HG03575 (cell line): Measurements from ENCODE around the gene CD82.
"Not testable (repeated sequence)": the region's sequence is repeated elsewhere in the genome, so short reads cannot be mapped to it uniquely, and the experiment has no call there.

Source experiments
- ATAC-seq: cut with Tn5 transposase; IDR thresholded peaks from one replicate; pipeline ENCODE4 v1.9.1; 2021; ENCODE audit not compliant: unreplicated experiment, insufficient number of reproducible peaks, low FRiP score; ENCODE audit errors: extremely low read depth

The CD82 gene

GRCh38 chr11:44645827-44646226 is 80.4 kb downstream of the CD82 start:
- no peak for ATAC-seq

GRCh38 chr11:44647255-44647955 is 81.9 kb downstream of the CD82 start:
- not testable (repeated sequence) for ATAC-seq

DNA sequence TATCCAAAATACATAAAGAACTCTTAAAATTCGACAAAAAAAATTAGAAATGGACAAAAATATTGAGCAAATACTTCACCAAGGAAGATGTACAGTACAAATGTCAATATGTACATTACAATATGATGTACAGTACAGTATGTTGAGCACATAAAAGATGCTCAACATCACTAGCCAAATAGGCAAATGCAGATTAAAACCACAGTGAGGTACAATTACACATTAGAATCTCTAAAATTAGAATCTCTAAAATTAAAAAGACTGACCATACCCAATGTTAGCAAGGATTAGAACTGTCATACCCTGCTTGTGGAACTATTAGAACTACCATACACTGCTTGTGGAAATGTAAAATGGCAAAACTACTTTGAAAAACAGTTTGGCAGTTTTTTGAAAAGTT is 82.6 kb downstream of the CD82 start:
- no peak for ATAC-seq

DNA sequence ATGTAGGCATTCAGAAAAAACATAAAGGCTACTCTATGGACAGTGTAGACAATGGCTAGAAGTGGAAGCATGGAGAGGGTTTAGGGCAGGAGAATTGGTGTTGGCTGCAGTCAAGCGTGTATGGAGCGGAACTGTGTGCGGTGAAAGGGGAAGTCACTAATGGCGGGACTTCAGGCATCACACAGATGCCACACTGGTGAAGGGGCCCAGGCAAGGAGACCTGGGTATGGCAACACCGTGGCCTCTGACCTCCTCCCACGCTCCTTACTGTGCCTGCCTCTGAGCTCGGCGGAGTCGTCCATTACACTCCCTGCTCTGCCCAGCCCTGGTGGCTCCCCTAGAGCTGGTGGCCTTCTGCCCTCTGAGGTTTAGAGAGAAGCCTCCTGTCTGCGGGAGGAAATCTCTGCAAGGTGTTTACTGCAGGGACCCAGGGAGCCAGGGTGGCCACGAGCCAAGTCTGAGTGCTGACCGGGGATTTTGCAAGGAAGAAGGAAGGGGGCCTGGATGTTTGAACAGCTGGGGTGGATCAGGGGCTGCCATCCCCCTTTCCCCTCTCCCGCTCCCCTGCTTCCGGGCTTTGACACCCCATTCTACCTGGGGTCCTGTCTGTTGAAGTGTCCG is 86.2 kb downstream of the CD82 start:
- ATAC-seq, result no peak

DNA sequence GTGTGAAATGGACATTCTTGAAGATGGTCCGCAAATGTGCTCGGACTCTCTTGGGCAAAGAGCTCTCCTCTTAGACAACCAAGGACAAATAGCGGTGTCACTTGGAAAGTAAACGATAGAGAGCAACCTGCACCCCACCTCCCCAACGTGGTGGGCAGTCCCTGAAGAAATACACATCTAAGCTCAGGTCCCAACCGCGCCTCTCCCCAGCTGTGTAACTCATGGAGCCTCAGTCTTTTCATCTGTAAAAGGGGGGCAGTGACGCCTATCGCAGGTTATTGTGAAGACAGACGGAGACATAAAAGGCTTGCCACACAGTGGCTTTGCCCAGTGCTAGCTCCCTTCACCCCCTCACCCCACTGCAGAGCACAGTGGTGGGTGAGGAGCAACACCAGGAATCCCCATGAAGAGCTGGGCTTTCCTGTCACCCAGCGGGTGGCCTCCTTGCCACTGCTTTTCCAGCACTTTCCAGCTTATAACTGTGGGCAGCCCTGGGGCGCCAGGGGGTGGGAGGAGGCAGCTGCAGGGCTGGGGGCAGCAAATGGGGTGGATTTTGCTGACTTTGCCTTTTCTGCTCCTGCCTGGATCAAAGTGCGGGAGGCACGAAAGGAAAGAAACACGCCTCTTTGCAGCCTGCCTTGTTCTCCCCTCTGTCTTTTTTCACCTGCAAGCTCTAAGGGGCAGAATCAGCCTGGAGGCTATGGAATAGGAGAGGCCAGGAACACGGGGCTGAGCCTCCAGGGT is 87.6 kb downstream of the CD82 start:
- ATAC-seq, result no peak

DNA sequence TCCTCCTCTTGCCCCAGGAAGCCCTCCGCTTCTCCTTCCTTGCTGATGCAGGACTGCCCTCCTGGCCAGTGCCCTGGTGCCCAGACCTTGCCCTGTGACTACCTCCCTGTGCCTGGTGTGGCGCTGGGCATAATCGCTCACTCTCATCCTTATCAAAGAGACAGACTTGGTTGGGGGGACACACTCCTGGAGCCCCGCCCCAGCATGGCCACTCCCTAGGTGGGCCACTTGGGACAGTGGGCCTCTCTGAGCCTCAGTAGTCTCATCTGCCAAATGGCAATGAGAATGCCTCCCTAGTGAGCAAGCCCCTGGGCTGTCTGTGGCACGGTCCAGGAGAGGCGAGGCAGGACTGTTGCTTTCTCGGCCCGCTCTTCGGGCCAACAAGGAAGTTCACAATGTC is 88.6 kb downstream of the CD82 start:
- ATAC-seq, result no peak

GRCh38 chr11:44654596-44654995 is 89.1 kb downstream of the CD82 start:
- ATAC-seq, result no peak

- no peak for ATAC-seq
Observed at GRCh38 chr11:44657836-44658505, 92.5 kb downstream of the CD82 start.

- ATAC-seq, result no peak
Observed at GRCh38 chr11:44658506-44658850, 93.0 kb downstream of the CD82 start.

DNA sequence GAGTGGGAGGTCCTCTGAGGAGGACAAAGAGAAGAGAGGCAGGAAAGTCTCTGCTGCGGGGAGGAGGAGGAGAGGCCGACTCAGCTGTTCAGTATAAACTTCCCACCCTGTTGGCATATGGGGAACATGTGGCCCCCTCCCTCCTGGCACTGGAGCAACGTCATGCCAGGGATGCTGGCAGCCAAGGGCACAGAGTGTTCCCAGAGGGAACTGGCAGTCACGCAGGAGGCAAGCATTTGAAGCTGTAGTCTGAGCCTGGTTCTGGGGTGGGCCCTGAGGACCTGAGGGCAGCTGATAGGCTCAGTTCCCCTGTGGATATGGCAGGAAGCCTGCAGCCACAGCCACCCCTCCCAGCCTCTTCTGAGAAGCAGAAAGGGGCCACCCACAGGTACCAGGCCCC is 94.2 kb downstream of the CD82 start:
- no peak for ATAC-seq

DNA sequence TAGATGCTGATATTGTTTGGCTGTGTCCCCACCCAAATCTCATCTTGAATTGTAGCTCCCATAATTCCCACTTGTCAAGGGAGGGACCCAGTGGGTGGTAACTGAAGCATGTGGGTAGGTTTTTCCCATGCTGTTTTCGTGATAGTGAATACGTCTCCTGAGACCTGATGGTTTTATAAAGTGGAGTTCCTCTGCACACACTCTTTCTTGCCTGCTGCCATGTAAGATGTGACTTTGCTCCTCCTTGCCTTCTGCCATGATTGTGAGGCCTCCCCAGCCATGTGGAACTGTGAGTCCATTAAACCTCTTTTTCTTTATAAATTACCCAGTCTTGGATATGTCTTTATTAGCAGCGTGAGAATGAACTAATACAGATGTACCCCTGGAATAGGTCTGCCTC is 95.1 kb downstream of the CD82 start:
- ATAC-seq, result not testable (repeated sequence)

DNA sequence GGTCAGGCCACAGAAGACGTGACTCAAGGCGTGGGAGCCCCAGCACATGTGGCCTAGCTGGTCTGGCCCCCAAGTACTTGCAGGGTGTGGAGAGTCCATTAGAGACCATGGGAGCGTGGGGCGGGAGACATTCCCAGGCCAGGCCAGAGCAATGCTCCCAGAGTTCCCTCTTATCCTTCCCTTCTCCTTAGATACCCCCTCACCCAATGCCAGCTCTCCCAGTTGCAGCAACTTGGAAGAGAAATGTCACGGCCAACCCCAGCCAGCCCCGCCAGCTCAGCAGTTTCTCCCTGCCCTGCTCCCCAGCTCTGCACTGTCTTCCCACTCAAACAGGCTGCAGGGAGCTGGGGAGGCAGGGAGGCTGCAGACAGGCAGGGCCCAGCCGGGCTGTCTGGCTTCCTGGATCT is 95.9 kb downstream of the CD82 start:
- no peak for ATAC-seq
